Activated T-cell treated with anti-CD3 and anti-CD28 coated beads for 48 hours (primary cell): ENCODE measurements around the gene ZGLP1.
A peak's percentile ranks its signal among the peaks of the same experiment; 100 is the strongest.
"Not testable (repeated sequence)": the region's sequence is repeated elsewhere in the genome, so short reads cannot be mapped to it uniquely, and the experiment has no call there.

Experiments used
- DNase-seq: peaks from one replicate; pipeline ENCODE4 v3.0.0-alpha.2; 2020; ENCODE audit warnings: low read depth

ZGLP1 gene

DNA sequence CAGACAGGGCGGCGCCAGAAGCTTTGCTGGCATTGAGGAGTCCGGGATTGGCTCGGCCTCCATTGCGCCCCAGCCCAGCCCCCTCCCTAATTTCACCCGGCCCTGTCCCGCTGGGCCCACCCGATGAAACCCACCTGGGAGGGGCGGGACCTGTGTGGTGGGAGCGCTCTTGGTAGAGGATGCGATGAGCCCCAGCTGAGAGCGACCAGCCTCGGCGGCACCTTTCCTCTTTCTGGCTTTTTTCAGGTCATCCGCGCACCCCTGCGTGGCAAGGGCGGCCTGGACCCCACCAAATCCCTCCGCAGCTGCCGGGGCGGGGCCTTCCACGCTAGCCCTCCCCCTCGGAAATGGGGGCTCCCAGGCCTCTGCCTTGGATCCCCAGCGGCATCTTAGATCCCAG lies at the start of gene ZGLP1:
TSS of gene ZGLP1 (minus strand) at position 393 of the 400 bp plus-strand sequence.
- DNase-seq, result no peak

GRCh38 chr19:10356431-10356830 lies 46.8 kb upstream of the ZGLP1 start:
- DNase-seq, result no peak

DNA sequence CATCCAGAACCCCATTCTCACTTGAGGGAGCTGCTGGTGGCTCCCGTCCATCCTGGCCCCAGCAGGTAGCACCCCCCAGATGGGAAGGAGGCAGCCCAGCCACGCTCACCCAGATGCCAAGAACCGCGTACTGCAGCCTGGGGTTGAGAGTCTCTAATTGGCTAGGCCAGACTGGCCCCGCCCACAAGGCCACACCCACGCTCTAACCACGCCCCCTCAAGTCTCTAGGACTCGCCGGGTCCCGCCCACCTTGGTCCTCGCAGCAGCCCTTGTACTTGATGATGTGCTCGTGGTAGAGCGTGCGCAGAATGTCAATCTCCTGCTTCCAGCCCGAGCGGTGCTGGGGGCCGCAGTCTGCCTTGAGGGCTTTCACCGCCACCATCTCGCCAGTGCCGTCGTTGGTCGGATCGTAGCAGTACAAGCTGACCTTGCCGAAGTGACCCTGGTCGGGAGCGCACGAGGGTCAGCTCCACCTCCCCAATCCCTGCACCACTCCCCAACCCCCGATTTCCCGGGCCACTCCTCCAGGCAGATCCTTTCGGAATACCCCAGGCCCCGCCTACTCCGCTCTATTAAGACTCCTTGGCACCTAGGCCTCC lies 44.3 kb upstream of the ZGLP1 start:
- peak; percentile 63 for DNase-seq

DNA sequence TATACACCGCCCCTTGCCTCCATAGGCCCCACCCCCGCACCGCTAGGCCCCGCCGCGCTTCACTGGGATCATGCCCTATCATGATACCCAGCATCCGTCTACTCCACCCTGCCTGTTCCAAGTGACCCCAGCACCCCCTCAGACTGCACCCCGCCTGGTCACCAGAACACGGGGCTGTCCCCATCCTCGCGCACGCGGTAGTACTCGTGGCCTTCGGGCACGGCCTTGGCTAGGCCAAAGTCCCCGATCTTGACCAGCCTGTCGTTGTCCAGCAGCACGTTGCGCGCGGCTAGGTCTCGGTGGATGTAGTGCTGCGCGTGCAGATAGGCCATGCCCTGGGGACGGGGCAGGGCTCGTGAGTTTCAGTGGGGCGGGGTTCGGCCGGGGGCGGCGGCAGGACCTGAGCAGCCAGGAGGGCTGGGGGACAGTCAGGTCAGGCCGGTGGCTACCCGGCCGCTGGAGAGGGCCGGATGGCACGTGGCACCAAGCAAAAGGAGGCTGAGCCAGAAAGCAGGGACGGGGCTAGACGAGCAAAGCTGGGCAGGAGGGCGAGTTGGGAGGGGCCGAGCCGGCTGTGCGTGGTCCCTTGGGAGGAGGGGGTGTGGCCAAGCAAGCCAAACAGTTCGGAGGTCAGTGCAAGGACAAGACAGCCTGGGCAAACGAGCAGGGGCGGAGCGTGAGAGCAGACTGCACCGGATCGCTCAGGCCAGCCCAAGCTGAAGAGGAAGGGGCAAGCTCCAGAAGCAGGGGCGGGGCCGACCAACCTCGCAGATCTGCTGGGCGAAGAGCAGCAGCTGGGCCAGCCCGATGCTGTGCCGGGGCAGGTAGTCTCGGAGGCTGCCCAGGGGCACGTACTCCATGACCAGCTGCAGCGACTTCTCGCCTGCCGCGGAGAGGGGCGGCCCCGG lies 43.4 kb upstream of the ZGLP1 start:
- DNase-seq, result no peak

DNA sequence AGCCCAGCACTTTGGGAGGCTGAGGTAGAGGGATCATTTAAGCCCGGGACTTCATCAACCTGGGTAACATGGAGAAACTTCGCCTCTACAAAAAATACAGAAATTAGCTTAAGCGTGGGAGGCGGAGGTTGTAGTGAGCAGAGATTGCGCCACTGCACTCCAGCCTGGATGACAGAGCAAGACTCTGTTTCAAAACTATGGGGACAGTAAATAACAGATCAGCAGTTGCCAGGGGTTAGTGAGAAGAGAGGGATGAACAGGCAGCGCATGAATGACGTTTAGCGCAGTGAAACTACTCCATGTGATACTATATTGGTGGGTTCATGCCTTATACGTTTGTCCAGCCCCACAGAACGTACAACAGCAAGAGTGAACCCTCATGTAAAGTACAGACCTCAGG lies 36.9 kb upstream of the ZGLP1 start:
- no peak for DNase-seq

GRCh38 chr19:10344780-10345179 lies 35.2 kb upstream of the ZGLP1 start:
- no peak for DNase-seq

GRCh38 chr19:10343495-10343894 lies 33.9 kb upstream of the ZGLP1 start:
- DNase-seq, result no peak

DNA sequence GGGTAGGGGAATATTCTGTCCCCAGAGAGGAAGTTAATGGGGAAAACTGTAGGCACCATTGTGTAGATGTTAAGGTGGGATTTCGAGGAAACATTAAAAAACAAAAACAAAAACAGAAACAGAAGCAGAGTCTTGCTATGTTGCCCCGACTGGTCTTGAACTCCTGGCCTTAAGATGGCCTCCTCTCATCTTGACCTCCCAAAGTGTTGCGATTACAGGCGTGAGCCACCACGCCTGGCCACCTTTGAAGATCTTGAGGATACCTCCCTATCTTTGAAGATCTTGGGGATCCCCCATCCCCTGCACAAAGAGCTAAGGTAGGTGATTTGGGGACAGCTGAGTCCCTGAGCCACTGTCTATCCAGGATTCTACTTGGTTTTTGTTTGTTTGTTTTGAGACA lies 30.4 kb upstream of the ZGLP1 start:
- no peak for DNase-seq

DNA sequence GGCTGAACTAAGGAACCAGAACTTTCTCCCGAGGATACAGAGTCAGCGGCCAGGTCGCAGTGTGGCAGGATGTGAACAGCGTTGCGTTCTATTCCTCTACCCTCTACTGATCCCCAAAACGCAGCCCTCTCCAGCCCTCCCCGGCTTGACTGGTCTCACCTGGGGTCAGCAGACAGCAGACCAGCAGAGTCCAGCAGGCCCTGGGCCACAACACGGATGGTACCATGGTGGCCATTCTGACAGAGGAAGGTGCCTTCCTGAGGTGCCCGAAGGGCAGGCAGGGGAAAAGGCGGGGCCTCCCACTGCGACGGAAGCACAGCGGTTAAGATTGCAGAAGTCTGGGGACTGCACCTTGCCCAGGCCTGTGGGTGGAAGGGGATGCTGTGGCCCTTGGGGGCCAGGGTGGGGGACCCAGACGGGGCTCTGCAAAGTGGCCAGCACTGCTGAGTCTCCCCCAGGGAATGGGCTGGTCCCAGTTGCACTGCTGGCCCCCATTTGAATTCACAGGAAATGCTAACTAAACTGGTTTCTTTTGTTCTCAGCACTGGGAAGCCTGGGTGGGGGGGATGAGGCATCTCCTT lies 29.9 kb upstream of the ZGLP1 start, which contains the start of gene ICAM3:
TSS of gene ICAM3 (minus strand) at position 245 of the 581 bp plus-strand sequence. CDS start at position 235, 10 bp downstream.
- DNase-seq, result peak; percentile 68

- no peak for DNase-seq
Observed at GRCh38 chr19:10338940-10339339, 29.3 kb upstream of the ZGLP1 start.

GRCh38 chr19:10336725-10337124 lies 27.1 kb upstream of the ZGLP1 start:
- not testable (repeated sequence) for DNase-seq

DNA sequence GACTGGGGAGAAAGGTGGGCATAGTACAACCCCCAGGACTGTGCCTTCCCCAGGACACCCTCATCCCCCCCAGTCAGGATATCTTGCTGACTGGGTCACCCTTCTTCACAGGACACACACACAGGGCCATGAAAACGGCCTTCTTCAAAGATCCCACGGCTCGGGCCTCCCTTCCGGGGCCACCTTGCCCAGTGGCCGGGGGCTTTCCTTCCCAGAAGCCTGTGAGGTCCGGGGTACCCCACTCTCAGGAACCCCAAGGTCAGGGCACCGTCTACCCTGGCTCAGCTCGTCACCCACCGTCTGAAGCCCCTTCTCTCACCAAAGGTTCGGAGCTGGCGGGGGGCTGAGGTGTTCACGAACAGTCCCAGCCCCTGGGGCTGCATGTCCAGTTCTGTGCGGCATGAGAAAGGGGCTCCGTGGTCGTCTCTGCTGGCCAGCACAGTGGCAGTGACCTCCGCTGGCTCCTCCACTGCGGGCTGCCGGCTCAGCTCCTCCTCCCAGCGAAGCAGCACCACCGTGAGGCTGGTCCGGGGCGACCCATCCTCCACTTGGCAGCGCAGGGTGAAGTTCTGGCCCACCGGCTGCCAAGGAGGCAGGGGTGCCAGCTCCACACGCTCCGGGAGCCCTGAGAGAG lies 25.9 kb upstream of the ZGLP1 start:
- DNase-seq, result no peak

DNA sequence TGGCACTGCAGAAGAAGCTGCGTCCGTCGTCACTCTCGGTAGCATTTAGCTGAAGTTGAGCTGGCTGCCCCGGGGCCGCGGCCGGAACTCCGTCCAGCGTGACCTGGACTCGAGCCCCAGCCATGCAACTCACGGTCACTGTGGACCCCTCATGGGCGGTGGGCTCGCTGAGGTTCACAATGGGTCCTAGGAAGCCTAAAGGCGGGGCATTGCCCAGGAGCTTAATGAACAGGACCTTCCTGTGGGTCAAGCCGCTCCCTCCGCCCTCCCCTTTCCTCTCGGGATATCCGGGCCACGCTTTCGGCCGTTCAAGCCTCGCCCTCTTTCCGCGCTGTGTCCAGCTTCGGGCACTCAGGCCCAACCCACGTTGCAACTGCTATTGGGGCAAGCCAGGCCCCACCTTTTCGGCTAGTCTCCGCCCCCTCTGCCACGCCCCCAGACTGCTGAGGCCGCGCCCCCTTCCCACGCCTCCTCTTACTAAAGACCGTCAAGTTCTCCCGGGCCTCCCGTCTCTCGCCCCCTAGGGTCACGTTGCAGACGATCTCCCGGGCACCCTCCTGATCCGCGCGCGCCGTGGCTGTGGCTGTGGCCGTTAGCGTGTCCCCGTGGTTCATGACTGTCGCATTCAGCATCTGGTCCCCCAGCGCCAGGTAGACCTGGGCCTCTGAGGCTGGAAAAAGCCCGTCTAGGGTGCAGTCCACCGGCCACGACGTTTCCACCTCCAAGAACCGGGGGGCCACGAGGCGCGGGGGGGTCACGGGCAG lies 25.2 kb upstream of the ZGLP1 start:
- DNase-seq, result peak; percentile 67

DNA sequence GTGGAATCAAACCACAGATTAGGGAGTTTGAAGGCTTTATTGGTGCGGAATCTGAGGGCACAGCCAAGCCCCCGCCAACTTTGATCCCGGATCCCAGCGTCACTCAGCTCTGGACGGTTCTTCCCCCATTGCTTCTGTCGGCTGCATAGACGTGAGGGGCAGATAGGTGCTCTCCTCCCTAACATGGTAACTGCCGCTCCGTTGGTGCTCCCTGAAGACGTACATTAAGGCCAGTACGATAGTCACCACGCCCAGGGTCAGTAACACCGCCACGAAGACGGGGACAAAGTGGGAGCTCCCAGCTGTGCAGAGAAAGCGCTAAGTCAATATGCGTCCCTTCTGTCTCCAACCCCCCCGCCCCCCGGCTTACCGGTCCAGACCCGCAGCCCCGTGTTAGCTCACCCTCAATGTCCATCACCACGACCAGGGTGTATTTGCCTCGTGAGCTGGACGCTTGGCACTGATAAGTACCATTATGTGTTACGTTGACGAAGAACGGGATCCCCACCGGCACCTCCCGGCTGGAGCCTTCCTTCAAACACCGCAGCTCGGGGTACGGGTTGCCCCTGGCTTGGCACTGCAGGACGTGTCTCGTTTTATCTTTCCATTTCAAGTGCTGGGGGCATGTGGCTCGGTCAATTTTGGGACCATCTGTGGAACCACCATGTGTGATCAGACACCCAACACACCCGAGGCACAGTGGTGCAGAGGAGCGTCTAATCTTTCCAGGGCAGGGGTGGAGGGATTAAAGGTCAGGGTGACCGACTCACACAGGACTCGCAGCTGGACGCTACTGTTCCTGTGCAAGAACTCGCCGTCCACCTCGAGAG lies 24.4 kb upstream of the ZGLP1 start:
- no peak for DNase-seq

DNA sequence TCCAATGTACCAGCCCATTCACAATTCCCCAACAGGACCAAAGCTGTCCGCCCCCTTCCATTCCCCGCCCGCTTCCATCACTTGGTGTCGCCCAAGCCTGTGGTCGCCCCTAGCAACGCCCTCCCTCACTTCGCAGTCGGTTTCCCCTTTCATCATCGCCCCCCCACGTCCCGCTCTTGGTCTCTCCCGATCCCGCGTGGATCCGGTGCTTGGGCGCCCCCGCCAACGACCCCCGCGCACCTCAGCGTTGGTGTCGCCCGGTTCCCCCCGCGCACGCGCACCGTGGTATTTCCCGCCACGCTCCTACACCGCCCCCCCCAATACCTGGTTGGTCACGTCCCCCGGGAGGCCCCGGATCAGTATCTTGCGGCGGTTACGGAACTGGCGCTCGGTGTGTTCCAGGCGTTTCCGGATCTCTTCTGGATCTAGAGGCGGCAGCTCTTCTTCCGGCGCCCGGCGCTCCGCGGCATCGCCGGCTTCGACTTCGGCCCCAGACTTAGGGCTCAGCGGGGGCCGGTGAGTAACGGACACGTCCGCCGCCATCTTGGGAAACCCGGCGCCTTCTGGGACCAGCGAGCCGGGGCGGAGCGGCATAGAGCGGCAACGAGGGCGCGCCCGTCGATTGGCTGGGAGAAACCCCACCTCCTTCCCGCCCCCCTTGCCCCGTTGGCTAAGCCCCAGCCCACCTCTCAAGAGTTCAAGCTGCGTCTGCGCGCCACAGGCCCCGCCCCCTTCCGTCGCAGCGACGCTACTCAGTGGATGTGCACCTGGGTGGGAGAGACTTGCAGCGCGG lies 23.5 kb upstream of the ZGLP1 start, which contains the start of gene RAVER1:
TSS of gene RAVER1 (minus strand) at position 565 of the 793 bp plus-strand sequence. CDS start at position 543, 22 bp downstream.
- peak; percentile 98 for DNase-seq

DNA sequence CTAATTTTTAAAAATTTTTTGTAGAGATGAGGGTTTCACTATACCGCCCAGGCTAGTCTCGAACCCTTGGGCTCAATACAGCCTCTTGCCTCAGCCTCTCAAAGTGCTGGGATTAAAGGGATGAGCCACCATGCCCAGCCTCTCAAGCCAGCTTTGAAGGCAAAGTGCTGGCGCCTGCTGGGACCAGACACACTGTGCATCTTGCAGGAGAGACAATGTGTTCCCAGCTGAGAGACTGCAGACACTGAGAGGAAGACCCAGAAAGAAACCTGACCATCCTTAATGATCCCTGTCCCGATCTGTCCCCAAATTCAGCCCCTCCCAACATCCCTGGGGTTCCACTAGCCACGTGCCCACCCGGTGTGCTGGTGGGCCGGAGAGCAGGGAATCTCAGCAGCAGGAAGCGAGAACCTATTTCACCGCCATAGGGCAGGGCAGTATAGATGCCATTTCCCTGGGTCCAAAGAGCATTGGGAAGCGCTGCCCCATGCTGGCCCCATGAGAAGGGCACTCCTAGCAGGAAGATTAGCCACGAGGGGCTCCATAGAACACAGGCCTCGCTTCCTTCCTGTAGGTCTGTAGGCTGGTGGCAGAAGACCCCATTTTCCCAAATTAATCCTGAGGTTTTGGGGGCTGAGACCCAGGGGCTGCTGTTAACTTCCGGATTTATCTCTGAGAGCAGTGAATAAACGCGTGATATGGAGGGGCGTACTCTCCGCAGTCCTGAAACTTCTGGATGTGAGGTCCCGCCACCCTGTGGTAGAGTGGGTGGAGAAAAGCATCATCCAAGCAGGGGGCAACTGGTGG lies 22.7 kb upstream of the ZGLP1 start:
- no peak for DNase-seq

DNA sequence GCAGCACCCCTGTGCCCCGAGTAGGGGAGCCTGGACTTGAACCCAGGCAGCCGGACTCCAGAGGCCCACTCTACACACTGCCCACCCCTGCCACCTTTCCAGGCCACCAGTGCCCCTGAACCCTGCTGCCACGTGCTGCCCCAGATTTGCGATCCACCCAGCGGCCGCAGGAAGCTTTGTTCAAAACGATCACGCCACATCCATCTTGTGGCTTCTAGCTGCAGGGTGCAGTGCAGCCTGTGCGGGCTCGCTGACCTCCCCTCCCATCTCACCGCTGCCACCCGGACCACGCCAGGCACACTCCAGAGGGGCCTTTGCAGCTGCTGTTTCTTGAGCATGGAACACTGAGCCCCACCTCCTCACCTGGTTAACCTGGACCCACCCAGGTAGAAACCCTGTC lies 19.9 kb upstream of the ZGLP1 start:
- DNase-seq, result no peak

DNA sequence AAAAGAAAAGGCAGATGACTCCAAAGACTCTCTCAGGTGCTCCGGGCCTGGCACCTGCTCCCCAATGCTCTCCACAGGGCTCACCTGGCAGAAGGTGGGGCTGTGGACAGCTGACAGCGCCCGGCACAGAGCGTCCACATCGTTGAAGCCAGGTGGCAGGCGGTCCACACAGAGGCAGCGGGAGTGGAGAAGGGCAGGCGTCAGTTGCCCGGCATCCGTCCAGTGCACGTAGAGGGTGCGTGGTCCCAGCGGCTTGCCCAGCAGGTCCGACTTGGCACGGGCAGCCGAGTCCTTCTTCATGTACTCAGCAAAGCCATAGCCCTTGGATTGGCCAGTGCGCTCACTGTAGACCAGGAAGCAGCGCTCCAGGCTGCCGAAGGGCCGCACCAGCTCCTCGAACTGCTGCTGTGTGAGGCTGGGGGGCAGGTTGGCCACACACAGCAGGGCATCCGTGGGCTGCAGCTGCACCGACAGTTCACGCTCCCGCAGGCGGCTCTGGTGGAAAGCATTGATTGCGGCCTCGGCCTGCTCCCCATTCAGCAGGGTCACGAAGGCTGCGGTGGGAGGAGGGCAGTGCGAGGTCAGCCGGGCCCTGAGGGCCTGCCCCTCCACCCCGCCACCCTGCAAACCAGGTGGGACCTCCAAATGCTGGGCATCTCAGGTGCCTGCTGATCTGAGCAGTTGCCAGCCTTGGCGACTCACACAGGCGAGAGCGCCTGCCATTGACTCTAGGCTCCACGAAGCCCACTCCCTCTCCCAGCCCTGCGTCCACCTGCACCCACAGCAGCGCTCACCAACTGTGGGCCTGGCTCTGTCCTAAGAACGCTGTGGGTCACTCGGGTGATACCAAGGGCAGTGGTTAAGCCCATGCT lies 19.2 kb upstream of the ZGLP1 start:
- no peak for DNase-seq
